Hepatocyte (in vitro differentiated cells): ENCODE measurements around the gene IPPK.

ENCODE experiments used
- CTCF ChIP-seq: fragments of 200-600 bp; sonication (generic); IDR thresholded peaks from 2 replicates; pipeline ENCODE4 v1.5.1; 2016; ENCODE audit warnings: antibody characterized with exemption, mild to moderate bottlenecking; ENCODE audit not compliant: poor library complexity
- EZH2 ChIP-seq: fragments of 200-600 bp; sonication (generic); IDR thresholded peaks from 2 replicates; pipeline ENCODE4 v1.6.1; 2016; ENCODE audit warnings: antibody characterized with exemption, mild to moderate bottlenecking, borderline replicate concordance
- EZH2phosphoT487 ChIP-seq: fragments of 200-600 bp; sonication (generic); IDR thresholded peaks from one replicate; pipeline ENCODE4 v1.6.1; 2018; ENCODE audit warnings: antibody characterized with exemption, mild to moderate bottlenecking, low read depth, moderate library complexity; ENCODE audit not compliant: unreplicated experiment, severe bottlenecking

GRCh38 chr9:92706218-92706940 lies 36.4 kb upstream of the IPPK start:
- TF ChIP-seq EZH2phosphoT487: no peak
- no peak for TF ChIP-seq CTCF
- no peak for TF ChIP-seq EZH2
